IMR-90 (cell line): Measurements from ENCODE around the gene MAST3. TPM values are rescaled to one million over a fixed set of nuclear protein-coding genes. Genes with fewer than 3 reads are reported as not detected.

Experiments used
- ATAC-seq: fragments of 200-7000 bp; cut with Tn5 transposase; 2 replicates; pipeline ENCODE4 v1.9.1; 2020; ENCODE audit warnings: low read depth, mild to moderate bottlenecking, moderate library complexity
- BruUV-seq: library from RNA; stranded (reverse); fragments of 400-500 nt; replicated peaks from 2 replicates; lab custom pipeline; 2021; lab: Mats Ljungman, UMichigan
- CTCF ChIA-PET: fragments of 300-600 bp; formaldehyde crosslinking; extraction: SDS; loops from one replicate; lab custom pipeline; 2021; ENCODE audit warnings: antibody characterized with exemption; lab: Yijun Ruan, JAX
- POLR2A ChIA-PET: fragments of 300-600 bp; sonication (Branson Sonifier 250); formaldehyde crosslinking; loops from one replicate; lab custom pipeline; 2022; ENCODE audit warnings: antibody characterized with exemption; ENCODE audit not compliant: unreplicated experiment; lab: Charles Lee
- DNase-seq: peaks from one replicate; pipeline ENCODE4 v3.0.0; 2013
- H2AFZ ChIP-seq: replicated peaks from 2 replicates; pipeline ENCODE3; 2013; ENCODE audit warnings: low read length, mild to moderate bottlenecking; ENCODE audit not compliant: poor library complexity
- H2AK5ac ChIP-seq: 2 replicates; pipeline ENCODE4 v1.6.1; 2013; ENCODE audit warnings: low read depth, low read length, inconsistent platforms
- H2AK9ac ChIP-seq: replicated peaks from 2 replicates; pipeline ENCODE3; 2013; ENCODE audit warnings: mild to moderate bottlenecking, low read depth, low read length, moderate library complexity; ENCODE audit not compliant: poor library complexity
- H2BK120ac ChIP-seq: 2 replicates; pipeline ENCODE4 v1.6.1; 2013; ENCODE audit warnings: low read depth, low read length, inconsistent platforms
- H2BK15ac ChIP-seq: 3 replicates; pipeline ENCODE4 v1.6.1; 2013; ENCODE audit warnings: low read depth, low read length, inconsistent platforms
- H2BK20ac ChIP-seq: 2 replicates; pipeline ENCODE4 v1.6.1; 2013; ENCODE audit warnings: low read depth, mild to moderate bottlenecking, inconsistent platforms, low read length, moderate library complexity
- H2BK5ac ChIP-seq: 2 replicates; pipeline ENCODE4 v1.6.1; 2013; ENCODE audit warnings: mild to moderate bottlenecking, low read depth, low read length, inconsistent platforms; ENCODE audit not compliant: poor library complexity, severe bottlenecking
- H3K14ac ChIP-seq: replicated peaks from 2 replicates; pipeline ENCODE4 v1.6.1; 2013; ENCODE audit warnings: low read depth, low read length, inconsistent platforms
- H3K18ac ChIP-seq: 2 replicates; pipeline ENCODE4 v1.6.1; 2013; ENCODE audit warnings: low read depth, low read length, control low read depth
- H3K23ac ChIP-seq: 2 replicates; pipeline ENCODE4 v1.6.1; 2013; ENCODE audit warnings: low read depth, low read length, inconsistent platforms
- H3K27ac ChIP-seq: 2 replicates; pipeline ENCODE4 v1.5.1; 2013; ENCODE audit warnings: mild to moderate bottlenecking, control low read depth, low read length; ENCODE audit not compliant: insufficient read depth
- H3K27me3 ChIP-seq: 2 replicates; pipeline ENCODE4 v1.6.1; 2013; ENCODE audit warnings: low read length; ENCODE audit not compliant: control insufficient read depth, insufficient read depth
- H3K36me3 ChIP-seq: 2 replicates; pipeline ENCODE4 v1.6.1; 2013; ENCODE audit warnings: low read length, mixed read lengths; ENCODE audit not compliant: control insufficient read depth, insufficient read depth
- H3K4ac ChIP-seq: 2 replicates; pipeline ENCODE4 v1.6.1; 2013; ENCODE audit warnings: low read depth, low read length, inconsistent platforms
- H3K4me1 ChIP-seq: 2 replicates; pipeline ENCODE4 v1.6.1; 2013; ENCODE audit warnings: low read length, mixed read lengths; ENCODE audit not compliant: control insufficient read depth, insufficient read depth
- H3K4me2 ChIP-seq: 2 replicates; pipeline ENCODE4 v1.6.1; 2013; ENCODE audit warnings: low read depth, mild to moderate bottlenecking, control low read depth, low read length, moderate library complexity
- H3K4me3 ChIP-seq: 2 replicates; pipeline ENCODE4 v1.5.1; 2013; ENCODE audit warnings: low read depth, mild to moderate bottlenecking, control low read depth, low read length, moderate library complexity; ENCODE audit not compliant: insufficient read depth
- H3K56ac ChIP-seq: 2 replicates; pipeline ENCODE4 v1.6.1; 2013; ENCODE audit warnings: low read length, inconsistent platforms; ENCODE audit not compliant: insufficient read depth; ENCODE audit errors: extremely low read depth
- H3K79me1 ChIP-seq, 2 experiments: 2 replicates each; pipeline ENCODE4 v1.6.1; 2013; ENCODE audit warnings: low read length in 2 of 2, inconsistent platforms in 1 of 2, low read depth in 1 of 2
- H3K9ac ChIP-seq: 2 replicates; pipeline ENCODE4 v1.6.1; 2013; ENCODE audit warnings: low read depth, low read length, control low read depth
- H3K9me1 ChIP-seq: 2 replicates; pipeline ENCODE4 v1.6.1; 2013; ENCODE audit warnings: low read length, inconsistent platforms; ENCODE audit not compliant: insufficient read depth
- H3K9me3 ChIP-seq: 2 replicates; pipeline ENCODE4 v1.6.1; 2013; ENCODE audit warnings: low read length; ENCODE audit not compliant: control insufficient read depth, insufficient read depth
- H4K20me1 ChIP-seq: 2 replicates; pipeline ENCODE4 v1.6.1; 2013; ENCODE audit warnings: low read length, inconsistent platforms; ENCODE audit not compliant: insufficient read depth
- H4K5ac ChIP-seq: 2 replicates; pipeline ENCODE4 v1.6.1; 2013; ENCODE audit warnings: mild to moderate bottlenecking, low read depth, low read length, control low read depth
- H4K8ac ChIP-seq, 2 experiments: 2 replicates each; pipeline ENCODE4 v1.6.1; 2013; ENCODE audit warnings: low read depth in 2 of 2, low read length in 2 of 2, control low read depth in 1 of 2, inconsistent platforms in 1 of 2
- H4K91ac ChIP-seq: 2 replicates; pipeline ENCODE4 v1.6.1; 2013; ENCODE audit warnings: low read depth, low read length, inconsistent platforms; ENCODE audit not compliant: insufficient read depth
- CEBPB ChIP-seq: IDR thresholded peaks from 2 replicates; pipeline ENCODE4 v1.6.1; 2012; ENCODE audit warnings: low read depth, low read length, improper control_type of control experiment
- ELK1 ChIP-seq: fragments of 150-350 bp; IDR thresholded peaks from 2 replicates; pipeline ENCODE4 v1.6.1; 2016; ENCODE audit warnings: low read depth, mild to moderate bottlenecking, low read length, moderate library complexity, borderline replicate concordance
- FOS ChIP-seq: fragments of 150-350 bp; IDR thresholded peaks from 2 replicates; pipeline ENCODE4 v1.6.1; 2016; ENCODE audit warnings: low read depth, low read length
- MAFK ChIP-seq: IDR thresholded peaks from 2 replicates; pipeline ENCODE4 v1.6.1; 2012; ENCODE audit warnings: low read depth, low read length, improper control_type of control experiment
- MXI1 ChIP-seq: IDR thresholded peaks from 2 replicates; pipeline ENCODE4 v1.6.1; 2012; ENCODE audit warnings: low read depth, mild to moderate bottlenecking, low read length, moderate library complexity, borderline replicate concordance
- RAD21 ChIP-seq: IDR thresholded peaks from 2 replicates; pipeline ENCODE4 v1.6.1; 2012; ENCODE audit warnings: low read length, improper control_type of control experiment
- RCOR1 ChIP-seq: IDR thresholded peaks from 2 replicates; pipeline ENCODE4 v1.6.1; 2012; ENCODE audit warnings: mild to moderate bottlenecking, low read length, improper control_type of control experiment; ENCODE audit not compliant: insufficient replicate concordance
- SMC3 ChIP-seq: fragments of 150-350 bp; IDR thresholded peaks from 2 replicates; pipeline ENCODE4 v1.6.1; 2016; ENCODE audit warnings: low read depth, mild to moderate bottlenecking, antibody characterized with exemption, low read length, moderate library complexity
- USF2 ChIP-seq: fragments of 150-350 bp; IDR thresholded peaks from 2 replicates; pipeline ENCODE4 v1.6.1; 2017; ENCODE audit warnings: mild to moderate bottlenecking, antibody characterized with exemption, low read length, low read depth
- WGBS, 2 experiments: methylation state at CpG; one replicate each; pipeline versions ENCODE4 v1.1.5 to v1.1.7; 2013; ENCODE audit warnings: missing lambda C conversion rate in 2 of 2; ENCODE audit not compliant: insufficient read length in 1 of 2; ENCODE audit errors: extremely low coverage in 2 of 2; 5-methylcytosine and 5-hydroxymethylcytosine counted together
- dilution Hi-C: fragments of 300-500 bp; cut with HindIII; formaldehyde crosslinking; loops from one replicate; pipeline ENCODE4 v1.14.3; 2018; ENCODE audit warnings: low sequenced_read_pairs; ENCODE audit not compliant: unreplicated experiment
- in situ Hi-C: fragments of 300-500 bp; cut with MboI; formaldehyde crosslinking; loops from 3 replicates; pipeline ENCODE4 v1.14.3; 2019; ENCODE audit warnings: low sequenced_read_pairs, inconsistent platforms, mixed read lengths
- intact Hi-C: fragments of 100-400 bp; cut with micrococcal nuclease; formaldehyde crosslinking; loops from 2 replicates; pipeline ENCODE4 v1.10.0; 2022
- polyA plus RNA-seq, 3 experiments: library from polyadenylated mRNA; depleted of rRNA; stranded (reverse); fragments of >200 nt; gene quantifications; 2 replicates each; pipeline ENCODE4 v1.2.3, GENCODE V29; 2012; ENCODE audit warnings: low replicate concordance in 1 of 3
- total RNA-seq: library from RNA; depleted of rRNA; stranded (reverse); fragments of >200 nt; gene quantifications from 2 replicates; pipeline ENCODE4 v1.2.3, GENCODE V29; 2012

Gene MAST3
- total and polyA plus RNA-seq, 2 of the 4 experiments (the other 2 are of a cell fraction) = 1.3 to 4.3 TPM

GRCh38 chr19:18141031-18141430, 43.5 kb downstream of the MAST3 start:
- Histone ChIP-seq H3K4me3 (no peak overlapping the region), H3K9me1 (no peaks in the 10 kb centered on the region), H4K91ac (no peak overlapping the region), H4K8ac (no peak overlapping the region), H3K4ac (no peak overlapping the region), H3K36me3 (peaks cover 47% of the 10 kb centered on the region), H3K27me3 (no peaks in the 10 kb centered on the region), H3K14ac (no peak overlapping the region), H3K18ac (no peak overlapping the region), H3K9ac (no peak overlapping the region), H3K79me1 (no peaks in the 10 kb centered on the region), H2AFZ (no peak overlapping the region), H4K5ac (no peak overlapping the region), H3K56ac (no peak overlapping the region), H2BK120ac (no peak overlapping the region), H2BK15ac (no peak overlapping the region), H2AK5ac (no peak overlapping the region), H4K20me1 (no peaks in the 10 kb centered on the region), H3K23ac (no peak overlapping the region), H3K9me3 (no peaks in the 10 kb centered on the region), H3K27ac (no peak overlapping the region), H2BK5ac (no peak overlapping the region), H2AK9ac (no peak overlapping the region), H3K4me2 (no peak overlapping the region), H2BK20ac (no peak overlapping the region), H3K4me1 (no peaks in the 10 kb centered on the region)
- no peak for DNase-seq
- ATAC-seq = no peak
- ChIA-PET CTCF (no interaction called here), POLR2A (no interaction called here)
- BruUV-seq = no TSS peak
- 93% methylated on average over 3 of the region's 6 CpGs; no CpG with 5 or more reads in 1 of the 2 experiments for WGBS, 2 experiments
- dilution Hi-C loops (no loop called here), in situ Hi-C loops (no loop called here), intact Hi-C loops (no loop called here)
- TF ChIP-seq MXI1 (no peak), CEBPB (no peak), FOS (no peak), RAD21 (no peak), SMC3 (no peak), RCOR1 (no peak), USF2 (no peak), ELK1 (no peak), MAFK (no peak)
